HepG2 (cell line): ENCODE measurements around the gene CCDC88A. TPM values are rescaled to one million over a fixed set of nuclear protein-coding genes. Genes with fewer than 3 reads are reported as not detected.

Experiments used
- ARID5B ChIP-seq: IDR thresholded peaks from 2 replicates; pipeline ENCODE4 v1.4.0; 2020; ENCODE audit warnings: mild to moderate bottlenecking, missing genetic modification reagents
- CERS6 ChIP-seq: sonication (generic); formaldehyde crosslinking; IDR thresholded peaks from 2 replicates; pipeline ENCODE4 v1.5.0; 2020; ENCODE audit warnings: missing genetic modification reagents
- MAX ChIP-seq: IDR thresholded peaks from 2 replicates; pipeline ENCODE4 v1.6.1; 2012; ENCODE audit warnings: inconsistent platforms
- MYPOP ChIP-seq: sonication (generic); formaldehyde crosslinking; IDR thresholded peaks from 2 replicates; pipeline ENCODE4 v1.8.1; 2023; ENCODE audit warnings: mild to moderate bottlenecking, moderate library complexity, missing genetic modification reagents
- PAX8 ChIP-seq: sonication (generic); formaldehyde crosslinking; IDR thresholded peaks from 2 replicates; pipeline ENCODE4 v1.8.0; 2022; ENCODE audit warnings: mild to moderate bottlenecking, missing genetic modification reagents, borderline replicate concordance
- SNAI1 ChIP-seq: sonication (generic); formaldehyde crosslinking; IDR thresholded peaks from 2 replicates; pipeline ENCODE4 v1.5.0; 2020; ENCODE audit warnings: mild to moderate bottlenecking, missing genetic modification reagents, borderline replicate concordance
- THYN1 ChIP-seq: sonication (generic); formaldehyde crosslinking; IDR thresholded peaks from 2 replicates; pipeline ENCODE4 v1.8.1; 2023; ENCODE audit warnings: low read depth, mild to moderate bottlenecking, moderate library complexity, missing genetic modification reagents, borderline replicate concordance
- ZHX2 ChIP-seq, 2 experiments: sonication (generic) in 1 of 2; formaldehyde crosslinking in 1 of 2; IDR thresholded peaks; 2 replicates each; pipeline versions ENCODE4 v1.6.1 to v1.9.0; 2014 to 2022; ENCODE audit warnings: antibody characterized with exemption in 1 of 2, borderline replicate concordance in 1 of 2, inconsistent platforms in 1 of 2, low read depth in 1 of 2, missing genetic modification reagents in 1 of 2
- ZNF205 ChIP-seq: IDR thresholded peaks from 2 replicates; pipeline ENCODE4 v1.6.1; 2018; ENCODE audit warnings: missing biosample characterization, missing genetic modification reagents
- ZNF282 ChIP-seq: fragments of 450-650 bp; IDR thresholded peaks from 2 replicates; pipeline ENCODE4 v1.6.1; 2018; ENCODE audit not compliant: partially characterized antibody
- ZNF510 ChIP-seq: sonication (generic); formaldehyde crosslinking; IDR thresholded peaks from 2 replicates; pipeline ENCODE4 v1.4.0; 2020; ENCODE audit warnings: low read depth, mild to moderate bottlenecking, missing genetic modification reagents
- ZNF605 ChIP-seq: sonication (generic); formaldehyde crosslinking; IDR thresholded peaks from 2 replicates; pipeline ENCODE4 v1.8.0; 2022; ENCODE audit warnings: mild to moderate bottlenecking, missing genetic modification reagents
- ZNF616 ChIP-seq: sonication (generic); formaldehyde crosslinking; IDR thresholded peaks from 2 replicates; pipeline ENCODE4 v1.5.0; 2020; ENCODE audit warnings: low read depth, mild to moderate bottlenecking, missing genetic modification reagents
- ZNF792 ChIP-seq: IDR thresholded peaks from 2 replicates; pipeline ENCODE4 v1.6.1; 2016
- polyA plus RNA-seq, 8 experiments: library from polyadenylated mRNA; depleted of rRNA in 3 of 8; stranded (reverse) in 7 of 8; unstranded in 1 of 8; fragments of >200 nt; fragmentation: Illumina TruSeq in 4 of 8; extraction: Trizol in 4 of 8; gene quantifications; 2 replicates each; pipeline versions ENCODE4 v1.2.1 to v1.2.3, GENCODE V29; 2011 to 2016; ENCODE audit warnings: low read depth in 4 of 8, missing spikeins in 1 of 8, mixed read lengths in 1 of 8; ENCODE audit not compliant: insufficient read depth in 1 of 8
- total RNA-seq, 5 experiments: library from RNA; depleted of rRNA; stranded (reverse); fragments of >200 nt; fragmentation: Illumina TruSeq; extraction: Trizol; gene quantifications; 2 replicates each; pipeline ENCODE4 v1.2.3, GENCODE V29; 2016; ENCODE audit warnings: low read depth in 1 of 5

The CCDC88A gene
- total and polyA plus RNA-seq, 2 of the 13 experiments (the other 11 are each of a cell fraction or from before 2014, with no cell fraction given) = 43.2 to 84.1 TPM

GRCh38 chr2:55268907-55269644, 150.6 kb downstream of the CCDC88A start, which contains the start of gene MTIF2 (continued):
- TF ChIP-seq ARID5B (CRISPR knock-in tag) (peak; percentile 91), ZHX2 (IDR thresholded peaks at IDR 0.05; ENCODE audit: low read depth) (peak; percentile 91), ZHX2 (CRISPR knock-in tag; IDR thresholded peaks at IDR 0.05; ENCODE audit: borderline replicate concordance) (peak; percentile 80), MYPOP (CRISPR knock-in tag) (peak; percentile 96), SNAI1 (CRISPR knock-in tag) (peak; percentile 97; the same call in 1 of the 2 replicates), PAX8 (CRISPR knock-in tag) (peak; percentile 87; the same call in 1 of the 2 replicates), ZNF510 (CRISPR knock-in tag) (no peak; the same call in 1 of the 2 replicates), ZNF205 (peak; percentile 92), MAX (peak; percentile 96), ZNF282 (no peak), ZNF792 (CRISPR knock-in tag) (peak; percentile 98), CERS6 (no peak), ZNF616 (peak; percentile 95), ZNF605 (peak; percentile 97), THYN1 (CRISPR knock-in tag) (0 out of 2 replicates have a peak, but pooled peaks have one; percentile 83)
